HG03097 (cell line): ENCODE measurements around the gene DPEP2NB.
A peak's percentile ranks its signal among the peaks of the same experiment; 100 is the strongest.
"Not testable (repeated sequence)": the region's sequence is repeated elsewhere in the genome, so short reads cannot be mapped to it uniquely, and the experiment has no call there.

Source experiments
- ATAC-seq: cut with Tn5 transposase; IDR thresholded peaks from one replicate; pipeline ENCODE4 v1.9.1; 2021; ENCODE audit not compliant: unreplicated experiment, low FRiP score

DPEP2NB gene, protein sequence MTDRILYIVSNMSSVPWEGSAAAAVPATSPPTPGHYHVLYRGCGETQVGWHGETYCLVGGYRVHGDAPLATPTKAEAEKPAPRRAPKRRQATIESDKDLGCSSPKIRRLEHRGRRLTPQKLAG

GRCh38 chr16:68015681-68016080 is at the start of gene DPEP2NB:
Gene DPEP2NB (minus strand): TSS chr16:68015911. CDS start chr16:68015770, 141 bp downstream.
- ATAC-seq, result no peak

DNA sequence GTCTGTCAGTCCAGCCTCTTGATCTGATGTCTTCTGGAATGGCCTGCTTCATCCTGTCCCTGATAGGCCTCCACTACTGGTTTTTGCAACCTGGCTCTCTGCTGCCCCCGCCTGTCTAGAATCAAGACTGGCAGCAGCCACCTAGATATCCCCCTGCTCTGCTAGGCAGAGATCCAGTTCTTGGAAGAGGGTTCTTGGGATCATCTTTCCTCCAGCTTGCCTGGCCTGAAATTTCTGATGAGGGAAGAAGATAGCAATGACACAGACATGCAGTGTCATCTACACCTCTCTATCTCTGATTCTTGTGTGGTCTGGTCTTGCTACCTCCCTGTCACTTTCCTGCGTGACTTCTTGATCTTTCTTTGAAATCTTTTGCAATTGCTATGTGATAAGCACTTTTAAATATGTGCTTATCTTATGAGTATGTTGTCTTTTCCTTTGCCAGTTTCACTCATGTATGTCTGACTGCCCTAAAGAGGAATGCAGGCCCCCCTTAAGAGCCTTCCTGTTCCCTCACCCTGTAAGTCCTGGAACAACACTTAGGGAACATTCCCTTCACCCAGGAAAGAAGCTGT is 49.2 kb upstream of the DPEP2NB start:
- ATAC-seq, result no peak

DNA sequence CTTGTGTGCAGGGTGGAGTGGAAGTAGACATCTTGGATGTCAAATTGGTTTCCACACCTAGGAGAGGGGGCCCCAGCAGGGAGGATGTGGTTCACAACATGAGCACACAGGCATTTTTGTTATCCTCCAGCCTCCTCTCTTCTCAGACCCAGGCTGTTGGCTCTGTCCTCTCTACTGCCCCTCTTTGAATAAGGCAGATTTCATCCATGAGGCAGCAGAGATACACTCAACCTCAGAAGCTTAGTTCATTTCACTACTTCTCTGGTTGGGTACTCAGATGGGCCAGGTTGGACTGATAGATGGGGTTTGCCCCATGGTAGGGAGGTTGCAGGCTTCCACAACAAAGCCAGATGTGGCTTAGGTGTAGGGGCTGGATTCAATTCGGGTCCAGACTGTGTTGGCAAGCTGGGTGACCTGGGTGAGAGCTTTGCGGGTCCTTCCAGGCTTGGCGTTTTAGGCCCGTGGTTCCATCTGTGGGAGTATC is 47.2 kb upstream of the DPEP2NB start:
- no peak for ATAC-seq

GRCh38 chr16:68061396-68061795 is 45.7 kb upstream of the DPEP2NB start:
- ATAC-seq, result no peak

GRCh38 chr16:68059804-68060203 is 44.1 kb upstream of the DPEP2NB start:
- ATAC-seq, result no peak

DNA sequence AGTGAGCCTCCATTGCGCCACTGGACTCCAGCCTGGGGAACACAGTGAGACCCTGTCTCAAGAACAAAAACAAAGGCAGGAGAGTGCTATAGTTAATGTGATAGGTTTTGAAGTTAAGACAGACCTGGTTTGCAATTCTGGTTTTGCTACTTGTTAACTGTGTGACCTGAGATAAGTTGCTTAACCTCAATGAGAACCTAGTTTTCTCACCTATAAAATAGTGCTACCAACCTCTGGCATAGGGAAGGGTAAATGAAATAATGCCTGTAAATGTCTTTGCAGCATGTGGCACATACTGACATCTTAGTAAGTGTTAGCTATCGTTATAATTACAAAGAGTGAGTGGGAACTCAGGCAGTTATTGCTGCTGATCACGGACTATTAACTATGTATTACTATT is 39.7 kb upstream of the DPEP2NB start:
- no peak for ATAC-seq

GRCh38 chr16:68049449-68049848 is 33.7 kb upstream of the DPEP2NB start:
- ATAC-seq, result no peak

DNA sequence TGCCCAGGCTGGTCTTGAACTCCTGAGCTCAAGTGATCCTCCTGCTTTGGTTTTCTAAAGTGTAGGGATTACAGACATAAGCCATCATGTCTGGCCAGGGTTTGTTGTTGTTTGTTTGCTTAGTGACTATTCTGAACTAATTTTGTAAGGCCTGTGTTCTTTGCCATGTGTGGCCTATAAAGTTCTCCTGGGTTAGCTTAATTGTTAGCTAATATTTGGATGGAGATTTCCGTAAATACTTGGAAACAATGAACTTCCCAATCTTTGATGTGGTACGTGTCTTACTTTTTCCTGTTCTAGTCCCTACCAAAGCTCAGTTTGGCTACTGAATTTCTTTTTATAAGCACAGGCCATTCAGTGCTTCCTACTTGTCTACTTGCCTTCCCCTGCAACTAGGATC is 32.3 kb upstream of the DPEP2NB start:
- ATAC-seq, result no peak

DNA sequence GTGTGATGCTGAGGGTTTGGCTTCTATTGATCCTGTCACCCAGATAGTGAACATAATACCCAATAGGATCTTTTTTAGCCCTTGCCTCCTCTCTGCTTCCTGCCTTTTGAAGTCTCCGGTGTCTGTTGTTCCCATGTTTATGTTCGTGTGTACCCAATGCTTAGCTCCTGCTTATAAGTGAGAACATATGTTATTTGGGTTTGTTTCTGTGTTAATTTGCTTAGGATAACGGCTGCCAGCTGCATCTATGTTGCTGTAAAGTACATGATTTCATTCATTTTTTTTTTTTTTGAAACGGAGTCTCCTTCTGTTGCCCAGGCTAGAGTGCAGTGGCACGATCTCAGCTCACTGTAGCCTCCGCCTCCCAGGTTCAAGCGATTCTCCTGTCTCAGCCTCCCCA is 30.4 kb upstream of the DPEP2NB start:
- ATAC-seq, result no peak

DNA sequence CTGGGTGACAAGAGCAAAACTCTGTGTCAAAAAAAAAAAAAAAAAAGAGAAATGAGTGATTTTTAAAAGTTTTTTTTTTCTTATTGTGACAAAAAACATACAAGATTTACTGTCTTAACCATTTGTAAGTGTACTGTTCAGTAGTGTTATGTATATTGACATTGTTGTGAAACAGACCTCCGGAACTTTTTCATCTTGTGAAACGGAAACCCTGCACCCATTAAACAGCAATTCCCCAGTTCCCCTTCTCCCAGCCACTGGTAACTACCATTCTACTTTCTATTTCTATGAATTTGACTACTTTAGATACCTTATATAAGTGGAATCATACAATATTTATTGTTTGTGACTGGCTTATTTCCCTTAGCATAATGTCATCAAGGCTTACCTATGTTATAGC is 26.1 kb upstream of the DPEP2NB start:
- no peak for ATAC-seq

GRCh38 chr16:68040506-68041288 is 25.0 kb upstream of the DPEP2NB start:
- peak; percentile 65 for ATAC-seq

DNA sequence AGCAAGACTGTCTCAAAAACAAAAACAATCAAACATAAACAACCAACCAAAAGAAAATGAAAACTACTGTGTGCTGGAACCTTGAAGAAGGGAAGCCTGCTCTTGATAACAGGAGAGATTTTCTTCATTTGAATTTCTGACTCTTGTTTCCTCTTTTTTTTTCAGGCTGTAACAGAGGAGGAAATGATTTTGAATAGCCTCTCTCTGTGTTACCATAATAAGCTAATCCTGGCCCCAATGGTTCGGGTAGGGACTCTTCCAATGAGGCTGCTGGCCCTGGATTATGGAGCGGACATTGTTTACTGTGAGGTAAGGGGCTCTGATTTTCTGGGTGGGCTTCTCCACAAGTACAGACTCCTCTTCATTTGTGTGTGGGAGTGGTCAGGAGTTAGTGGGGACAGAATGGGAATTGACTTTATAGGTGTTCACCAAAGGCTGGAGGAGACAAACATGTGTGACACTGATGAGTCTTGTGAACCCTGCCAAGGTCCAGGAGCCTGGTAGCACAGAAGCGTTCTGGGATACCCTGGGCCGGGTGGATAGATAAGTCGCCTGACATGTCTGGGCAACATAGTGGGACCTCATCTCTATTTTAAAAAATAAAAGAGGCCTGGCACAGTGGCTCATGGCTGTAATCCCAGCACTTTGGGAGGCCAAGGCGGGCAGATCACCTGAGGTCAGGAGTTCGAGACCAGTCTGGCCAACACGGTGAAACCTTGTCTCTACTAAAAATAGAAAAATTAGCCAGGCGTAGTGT is 22.3 kb upstream of the DPEP2NB start:
- ATAC-seq, result no peak

- no peak for ATAC-seq
Measured at GRCh38 chr16:68035227-68035626, 19.5 kb upstream of the DPEP2NB start.

- no peak for ATAC-seq
Measured at GRCh38 chr16:68033101-68033500, 17.4 kb upstream of the DPEP2NB start.

- ATAC-seq, result no peak
Measured at GRCh38 chr16:68031951-68032350, 16.2 kb upstream of the DPEP2NB start.

DNA sequence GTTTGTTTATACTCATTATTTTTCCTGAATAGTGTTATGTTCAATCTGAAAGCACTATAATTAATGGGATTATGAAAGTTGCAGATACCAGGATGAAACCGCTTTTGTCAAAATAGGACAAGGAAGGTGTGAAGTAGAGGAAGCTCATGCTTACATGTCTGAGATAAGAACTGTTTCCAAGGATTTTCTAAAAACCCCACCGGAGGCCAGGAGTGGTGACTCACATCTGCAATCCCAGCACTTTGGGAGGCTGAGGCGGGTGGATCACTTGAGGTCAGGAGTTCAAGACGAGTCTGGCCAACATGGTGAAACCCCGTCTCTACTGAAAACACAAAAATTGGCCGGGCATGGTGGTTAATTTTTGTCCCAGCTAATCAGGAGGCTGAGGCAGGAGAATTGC is 14.4 kb upstream of the DPEP2NB start:
- ATAC-seq, result not testable (repeated sequence)

DNA sequence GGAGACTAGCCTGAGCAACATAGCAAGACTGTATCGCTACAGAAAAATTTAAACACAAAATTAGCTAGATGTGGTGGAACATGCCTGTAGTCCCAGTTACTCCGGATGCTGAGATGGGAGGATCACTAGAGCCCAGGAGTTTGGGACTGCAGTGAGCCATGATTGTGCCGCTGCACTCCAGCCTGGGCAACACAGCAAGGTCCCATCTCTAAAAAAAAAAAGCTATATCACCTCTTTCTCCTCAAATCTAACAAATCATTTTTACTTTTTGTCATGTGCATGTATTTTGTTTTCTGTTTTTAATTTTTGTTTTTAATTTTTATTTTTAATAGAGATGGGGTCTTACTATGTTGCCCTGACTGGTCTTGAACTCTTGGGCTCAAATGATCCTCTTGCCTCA is 13.3 kb upstream of the DPEP2NB start:
- ATAC-seq, result no peak

GRCh38 chr16:68022728-68023537 is 7.2 kb upstream of the DPEP2NB start, which contains the start of the genes DDX28 and DUS2:
Gene DDX28 (minus strand): TSS chr16:68023232. CDS start chr16:68023202, 30 bp downstream.
Gene DUS2 (plus strand): TSS chr16:68023284. CDS start chr16:68038024, 14,740 bp downstream.
- ATAC-seq, result peak; percentile 81

- no peak for ATAC-seq
Measured at GRCh38 chr16:68022278-68022727, 6.6 kb upstream of the DPEP2NB start.

GRCh38 chr16:68021490-68021889 is 5.8 kb upstream of the DPEP2NB start:
- ATAC-seq, result no peak
